ENCODE measurements around the gene RGS9BP. TPM values are rescaled to one million over a fixed set of nuclear protein-coding genes. Genes with fewer than 3 reads are reported as not detected.
"Not testable (repeated sequence)": the region's sequence is repeated elsewhere in the genome, so short reads cannot be mapped to it uniquely, and the experiment has no call there.

RGS9BP gene
- total RNA-seq, 1 donor from 2014 or later, result 8.6 TPM

GRCh38 chr19:32692727-32693061, 17.0 kb downstream of the RGS9BP start:
- intact Hi-C loops (cut with micrococcal nuclease), result no loop called here
- peaks cover 75% of the 10 kb centered on the region for H3K4me1 ChIP-seq
- DNase-seq, result no peak
- no peaks in the 10 kb centered on the region for H3K27me3 ChIP-seq (ENCODE audit: low read depth)
- H3K36me3 ChIP-seq, result no peaks in the 10 kb centered on the region
- no peak for TF ChIP-seq CTCF (IDR thresholded peaks at IDR 0.05; ENCODE audit: borderline replicate concordance)
- H3K4me3 ChIP-seq, result peak overlapping the region; percentile 82
- no peaks in the 10 kb centered on the region for H3K9me3 ChIP-seq (replicated peaks)
- peak overlapping the region; percentile 95 for H3K27ac ChIP-seq (replicated peaks)

GRCh38 chr19:32693151-32694108, 17.8 kb downstream of the RGS9BP start:
- H3K27me3 ChIP-seq (ENCODE audit: low read depth); intact Hi-C loops (cut with micrococcal nuclease); DNase-seq; H3K36me3 ChIP-seq; H3K9me3 ChIP-seq (replicated peaks); H3K27ac ChIP-seq (replicated peaks): not testable (repeated sequence)
- Histone ChIP-seq H3K4me3 (peak overlapping the region; percentile 82), H3K4me1 (peaks cover 75% of the 10 kb centered on the region)

GRCh38 chr19:32694316-32694715, 18.7 kb downstream of the RGS9BP start:
- intact Hi-C loops (cut with micrococcal nuclease); H3K9me3 ChIP-seq (replicated peaks); H3K27me3 ChIP-seq (ENCODE audit: low read depth); H3K27ac ChIP-seq (replicated peaks); DNase-seq: not testable (repeated sequence)
- Histone ChIP-seq H3K4me1 (peaks cover 75% of the 10 kb centered on the region), H3K36me3 (peaks cover 12% of the 10 kb centered on the region), H3K4me3 (peak overlapping the region; percentile 82)

- H3K4me1 ChIP-seq, result peaks cover 75% of the 10 kb centered on the region
- DNase-seq, result not testable (repeated sequence)
- H3K4me3 ChIP-seq, result peak overlapping the region; percentile 82
Observed at GRCh38 chr19:32694851-32695250, 19.2 kb downstream of the RGS9BP start.

GRCh38 chr19:32695506-32695905, 19.9 kb downstream of the RGS9BP start:
- H3K36me3 ChIP-seq, result peaks cover 23% of the 10 kb centered on the region
- H3K4me3 ChIP-seq; DNase-seq; H3K27me3 ChIP-seq (ENCODE audit: low read depth); intact Hi-C loops (cut with micrococcal nuclease); H3K27ac ChIP-seq (replicated peaks): not testable (repeated sequence)
- peaks cover 68% of the 10 kb centered on the region for H3K4me1 ChIP-seq
- peaks cover 17% of the 10 kb centered on the region for H3K9me3 ChIP-seq (replicated peaks)

More at GRCh38 chr19:32694851-32695250, 19.2 kb downstream of the RGS9BP start:
- Histone ChIP-seq H3K9me3 (replicated peaks) (peaks cover 14% of the 10 kb centered on the region), H3K36me3 (peaks cover 17% of the 10 kb centered on the region)
- H3K27me3 ChIP-seq (ENCODE audit: low read depth); intact Hi-C loops (cut with micrococcal nuclease); H3K27ac ChIP-seq (replicated peaks): not testable (repeated sequence)

GRCh38 chr19:32696771-32697170, 21.1 kb downstream of the RGS9BP start:
- DNase-seq; H3K4me3 ChIP-seq; intact Hi-C loops (cut with micrococcal nuclease); H3K27me3 ChIP-seq (ENCODE audit: low read depth); H3K27ac ChIP-seq (replicated peaks): not testable (repeated sequence)
- peaks cover 17% of the 10 kb centered on the region for H3K9me3 ChIP-seq (replicated peaks)
- H3K4me1 ChIP-seq, result peaks cover 58% of the 10 kb centered on the region
- H3K36me3 ChIP-seq, result peaks cover 27% of the 10 kb centered on the region

- DNase-seq; intact Hi-C loops (cut with micrococcal nuclease); H3K27me3 ChIP-seq (ENCODE audit: low read depth); H3K4me3 ChIP-seq; H3K27ac ChIP-seq (replicated peaks): not testable (repeated sequence)
- Histone ChIP-seq H3K9me3 (replicated peaks) (peaks cover 44% of the 10 kb centered on the region), H3K36me3 (peaks cover 53% of the 10 kb centered on the region), H3K4me1 (peaks cover 27% of the 10 kb centered on the region)
Observed at GRCh38 chr19:32700129-32700528, 24.5 kb downstream of the RGS9BP start.

- H3K36me3 ChIP-seq, result peaks cover 54% of the 10 kb centered on the region
- no peak overlapping the region for H3K4me3 ChIP-seq
- DNase-seq, result no peak
Observed at GRCh38 chr19:32702010-32702409, 26.4 kb downstream of the RGS9BP start.

GRCh38 chr19:32704006-32704405, 28.4 kb downstream of the RGS9BP start:
- H3K36me3 ChIP-seq, result peaks cover 44% of the 10 kb centered on the region

More at GRCh38 chr19:32702010-32702409, 26.4 kb downstream of the RGS9BP start:
- TF ChIP-seq CTCF (IDR thresholded peaks at IDR 0.05; ENCODE audit: borderline replicate concordance), result no peak
- peaks cover 8% of the 10 kb centered on the region for H3K4me1 ChIP-seq
- intact Hi-C loops (cut with micrococcal nuclease), result no loop called here
- H3K27me3 ChIP-seq (ENCODE audit: low read depth), result no peaks in the 10 kb centered on the region
- peaks cover 45% of the 10 kb centered on the region for H3K9me3 ChIP-seq (replicated peaks)
- H3K27ac ChIP-seq (replicated peaks), result no peak overlapping the region

More at GRCh38 chr19:32704006-32704405, 28.4 kb downstream of the RGS9BP start:
- H3K27me3 ChIP-seq (ENCODE audit: low read depth); H3K27ac ChIP-seq (replicated peaks); DNase-seq; H3K4me1 ChIP-seq; intact Hi-C loops (cut with micrococcal nuclease); H3K4me3 ChIP-seq: not testable (repeated sequence)
- peaks cover 40% of the 10 kb centered on the region for H3K9me3 ChIP-seq (replicated peaks)

All from left ventricle myocardium inferior (tissue), 1 donor.